Smooth muscle cell (in vitro differentiated cells): ENCODE measurements around the gene DLL4. TPM values are rescaled to one million over a fixed set of nuclear protein-coding genes. Genes with fewer than 3 reads are reported as not detected.

Source experiments
- DNase-seq: peaks from one replicate; lab custom pipeline; 2025; ENCODE audit not compliant: unreplicated experiment; lab: John Stamatoyannopoulos, UW
- H2AFZ ChIP-seq: fragments of 200-600 bp; sonication (generic); 2 replicates; pipeline ENCODE4 v1.6.0; 2016; ENCODE audit warnings: antibody characterized with exemption, low read depth, mild to moderate bottlenecking
- H3F3A ChIP-seq: fragments of 200-600 bp; sonication (generic); 2 replicates; pipeline ENCODE4 v1.6.0; 2017; ENCODE audit warnings: antibody characterized with exemption, low read depth
- H3K27ac ChIP-seq: fragments of 200-600 bp; sonication (generic); 2 replicates; pipeline ENCODE4 v1.5.1; 2016; ENCODE audit warnings: low read depth, mild to moderate bottlenecking
- H3K27me3 ChIP-seq: fragments of 200-600 bp; sonication (generic); 2 replicates; pipeline ENCODE4 v1.6.1; 2016; ENCODE audit warnings: low read depth, mild to moderate bottlenecking
- H3K36me3 ChIP-seq: fragments of 200-600 bp; sonication (generic); 2 replicates; pipeline ENCODE4 v1.5.1; 2016; ENCODE audit warnings: low read depth
- H3K4me1 ChIP-seq: fragments of 200-600 bp; sonication (generic); 2 replicates; pipeline ENCODE4 v1.5.1; 2016; ENCODE audit warnings: low read depth
- H3K4me2 ChIP-seq: fragments of 200-600 bp; sonication (generic); 2 replicates; pipeline ENCODE4 v1.6.0; 2016; ENCODE audit warnings: mild to moderate bottlenecking
- H3K4me3 ChIP-seq: fragments of 200-600 bp; sonication (generic); 2 replicates; pipeline ENCODE4 v1.5.1; 2016; ENCODE audit warnings: mild to moderate bottlenecking
- H3K79me2 ChIP-seq: fragments of 200-600 bp; sonication (generic); 2 replicates; pipeline ENCODE4 v1.6.0; 2016; ENCODE audit warnings: low read depth, mild to moderate bottlenecking
- H3K9ac ChIP-seq: fragments of 200-600 bp; sonication (generic); 2 replicates; pipeline ENCODE4 v1.6.0; 2016; ENCODE audit warnings: low read depth
- H3K9me3 ChIP-seq: fragments of 200-600 bp; sonication (generic); replicated peaks from 2 replicates; pipeline ENCODE4 v1.5.1; 2016; ENCODE audit warnings: low read depth
- H4K20me1 ChIP-seq: fragments of 200-600 bp; sonication (generic); 2 replicates; pipeline ENCODE4 v1.6.0; 2016; ENCODE audit warnings: low read depth
- CTCF ChIP-seq: fragments of 200-600 bp; sonication (generic); IDR thresholded peaks from 2 replicates; pipeline ENCODE4 v1.5.1; 2017; ENCODE audit warnings: borderline replicate concordance, mild to moderate bottlenecking, antibody characterized with exemption; ENCODE audit not compliant: insufficient read depth, poor library complexity, severe bottlenecking
- WGBS: methylation state at CpG from one replicate; pipeline ENCODE4 v1.1.7; 2016; ENCODE audit warnings: low lambda C conversion rate; 5-methylcytosine and 5-hydroxymethylcytosine counted together
- polyA plus RNA-seq: library from polyadenylated mRNA; unstranded; fragments of >200 nt; fragmentation: Nextera tagmentation; extraction: Ambion mirVana; gene quantifications from 2 replicates; pipeline ENCODE4 v1.2.1, GENCODE V29; 2016
- total RNA-seq: library from RNA; depleted of rRNA; stranded (reverse); fragments of >200 nt; gene quantifications from 2 replicates; pipeline ENCODE4 v1.2.3, GENCODE V29; 2014

The DLL4 gene
- total and polyA plus RNA-seq, 2 experiments from 2014 or later: not detected

DNA sequence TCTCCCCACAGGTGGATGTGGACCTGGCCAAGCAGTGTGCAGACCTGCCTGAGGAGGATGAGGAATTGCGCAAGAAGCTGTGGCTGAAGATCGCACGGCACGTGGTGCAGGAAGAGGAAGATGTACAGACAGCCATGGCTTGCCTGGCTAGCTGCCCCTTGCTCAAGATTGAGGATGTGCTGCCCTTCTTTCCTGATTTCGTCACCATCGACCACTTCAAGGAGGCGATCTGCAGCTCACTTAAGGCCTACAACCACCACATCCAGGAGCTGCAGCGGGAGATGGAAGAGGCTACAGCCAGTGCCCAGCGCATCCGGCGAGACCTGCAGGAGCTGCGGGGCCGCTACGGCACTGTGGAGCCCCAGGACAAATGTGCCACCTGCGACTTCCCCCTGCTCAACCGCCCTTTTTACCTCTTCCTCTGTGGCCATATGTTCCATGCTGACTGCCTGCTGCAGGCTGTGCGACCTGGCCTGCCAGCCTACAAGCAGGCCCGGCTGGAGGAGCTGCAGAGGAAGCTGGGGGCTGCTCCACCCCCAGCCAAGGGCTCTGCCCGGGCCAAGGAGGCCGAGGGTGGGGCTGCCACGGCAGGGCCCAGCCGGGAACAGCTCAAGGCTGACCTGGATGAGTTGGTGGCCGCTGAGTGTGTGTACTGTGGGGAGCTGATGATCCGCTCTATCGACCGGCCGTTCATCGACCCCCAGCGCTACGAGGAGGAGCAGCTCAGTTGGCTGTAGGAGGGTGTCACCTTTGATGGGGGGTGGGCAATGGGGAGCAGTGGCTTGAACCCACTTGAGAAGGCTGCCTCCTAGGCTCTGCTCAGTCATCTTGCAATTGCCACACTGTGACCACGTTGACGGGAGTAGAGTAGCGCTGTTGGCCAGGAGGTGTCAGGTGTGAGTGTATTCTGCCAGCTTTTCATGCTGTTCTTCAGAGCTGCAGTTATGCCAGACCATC is 26.3 kb upstream of the DLL4 start:
- no peak for TF ChIP-seq CTCF
- Histone ChIP-seq H2AFZ (no peak overlapping the region), H3K4me1 (peaks cover 8% of the 10 kb centered on the region), H3F3A (no peaks in the 10 kb centered on the region), H3K9ac (no peak overlapping the region), H3K9me3 (no peaks in the 10 kb centered on the region), H3K27ac (no peak overlapping the region), H4K20me1 (peaks cover 57% of the 10 kb centered on the region), H3K4me2 (no peak overlapping the region), H3K79me2 (peaks cover 3% of the 10 kb centered on the region), H3K4me3 (no peak overlapping the region), H3K36me3 (no peaks in the 10 kb centered on the region), H3K27me3 (no peaks in the 10 kb centered on the region)
- 93% methylated on average over 33 of the region's 33 CpGs for WGBS
- no peak for DNase-seq

DNA sequence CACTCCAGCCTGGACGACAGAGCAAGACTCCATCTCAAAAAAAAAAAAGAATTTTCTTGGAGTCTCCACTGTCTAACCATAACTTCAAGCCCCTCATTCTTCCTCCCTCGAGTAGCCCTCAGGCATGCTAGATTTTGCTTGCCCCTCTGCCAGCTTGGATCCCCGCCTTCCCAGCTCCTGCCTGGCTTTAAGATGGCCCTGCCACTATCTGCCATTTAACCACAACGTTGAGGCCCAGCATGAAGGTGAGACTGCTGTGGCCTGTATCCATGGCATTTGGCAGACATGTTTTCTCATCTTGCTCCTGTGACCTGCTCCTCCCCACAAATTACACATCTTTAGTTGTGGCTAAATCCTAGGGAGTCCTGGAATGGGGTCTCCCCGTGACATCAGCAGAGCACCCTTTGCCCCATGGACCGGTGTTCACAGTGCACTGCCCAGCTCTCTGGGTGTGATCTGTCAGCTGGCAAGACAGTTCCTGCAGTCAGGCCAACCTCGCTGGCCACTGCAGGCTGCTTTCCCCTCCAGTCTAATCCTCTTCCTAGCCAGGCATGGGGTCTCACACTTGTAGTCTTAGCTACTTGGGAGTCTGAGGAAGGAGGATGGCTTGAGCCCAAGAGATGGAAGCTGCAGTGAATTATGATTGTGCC is 24.5 kb upstream of the DLL4 start:
- Histone ChIP-seq H3F3A (no peaks in the 10 kb centered on the region), H2AFZ (no peak overlapping the region), H3K79me2 (peaks cover 3% of the 10 kb centered on the region), H4K20me1 (peaks cover 57% of the 10 kb centered on the region), H3K9me3 (no peaks in the 10 kb centered on the region), H3K4me2 (no peak overlapping the region), H3K4me1 (peaks cover 8% of the 10 kb centered on the region), H3K27me3 (no peaks in the 10 kb centered on the region), H3K36me3 (no peaks in the 10 kb centered on the region), H3K27ac (no peak overlapping the region), H3K4me3 (no peak overlapping the region), H3K9ac (no peak overlapping the region)
- no peak for TF ChIP-seq CTCF
- 91% methylated on average over 7 of the region's 7 CpGs for WGBS
- DNase-seq: no peak

DNA sequence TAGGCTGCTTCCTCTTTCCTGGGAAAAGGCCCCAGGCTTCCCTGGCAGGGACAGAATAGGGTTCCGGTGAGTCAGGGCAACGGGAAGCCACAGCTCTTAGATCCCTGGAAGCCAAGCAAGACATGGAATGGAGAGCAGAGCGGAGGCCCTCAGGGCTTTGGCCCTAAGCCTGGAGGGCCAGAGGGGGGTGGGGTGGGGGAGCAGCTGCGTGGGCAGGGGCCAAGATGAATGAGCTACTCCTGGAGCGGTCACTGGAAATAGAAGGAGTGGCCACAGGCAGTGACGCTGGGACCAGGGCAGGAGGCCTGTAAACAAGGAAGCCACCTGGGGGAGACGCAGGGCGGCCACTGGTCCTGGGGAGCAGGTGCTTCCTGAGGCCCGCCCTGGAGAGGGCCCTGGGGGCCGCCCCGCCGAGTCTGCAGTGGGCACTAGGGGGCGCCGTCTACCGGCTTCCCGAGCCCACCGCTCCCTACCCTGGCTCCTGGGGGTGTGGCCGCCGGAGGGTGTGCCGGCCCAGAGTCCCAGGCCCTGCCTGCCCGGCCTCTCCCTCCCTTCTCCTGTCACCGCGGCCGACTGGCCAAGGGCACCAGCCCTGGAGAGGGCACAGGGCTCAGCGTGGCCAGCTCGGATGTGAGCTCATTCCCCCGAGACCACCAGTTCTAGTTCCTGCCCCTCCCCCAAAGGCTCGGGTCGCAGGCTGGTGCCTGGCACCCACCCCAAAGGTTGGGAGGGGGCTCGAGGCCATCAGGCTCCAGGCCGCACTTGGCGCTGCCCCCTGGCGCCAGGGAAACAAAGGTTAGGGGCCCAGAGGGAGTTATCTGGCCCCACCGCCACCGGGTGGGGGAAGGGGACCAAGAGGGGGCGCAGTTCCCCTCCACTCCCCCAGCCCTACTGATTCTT is 22.8 kb upstream of the DLL4 start:
- Histone ChIP-seq H3K27ac (peak overlapping the region; percentile 28), H3K27me3 (no peaks in the 10 kb centered on the region), H3K79me2 (peaks cover 3% of the 10 kb centered on the region), H3K4me1 (peaks cover 8% of the 10 kb centered on the region), H2AFZ (no peak overlapping the region), H3K4me2 (peak overlapping the region; percentile 83), H3K36me3 (no peaks in the 10 kb centered on the region), H3K9ac (peak overlapping the region; percentile 5), H3F3A (no peaks in the 10 kb centered on the region), H4K20me1 (peaks cover 45% of the 10 kb centered on the region), H3K4me3 (peak overlapping the region; percentile 38), H3K9me3 (no peaks in the 10 kb centered on the region)
- peak; percentile 75 for TF ChIP-seq CTCF
- 17% methylated on average over 27 of the region's 36 CpGs for WGBS
- DNase-seq: peak; percentile 61
